ENCODE results near the gene ADAMTS12.

DNA sequence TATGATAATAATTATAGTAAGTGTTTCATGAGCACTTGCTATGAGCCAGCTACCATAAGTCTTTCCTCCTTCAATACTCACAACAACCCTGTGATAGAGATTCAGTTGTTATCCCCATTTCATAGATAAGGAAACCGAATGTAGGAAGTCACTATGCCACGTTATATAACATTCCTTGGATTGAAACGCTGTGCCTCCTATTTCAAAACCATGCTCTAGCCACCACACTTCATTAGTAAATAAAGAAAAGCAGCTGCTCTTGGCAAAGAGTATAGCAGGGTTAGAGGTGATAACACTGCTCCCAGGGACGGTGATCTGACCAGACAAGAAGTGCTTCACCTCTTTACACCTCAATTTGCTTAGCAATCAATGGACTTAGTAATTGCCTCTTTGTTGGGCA, 5.5 kb downstream of the ADAMTS12 start:
- TF ChIP-seq, protein P1, sequence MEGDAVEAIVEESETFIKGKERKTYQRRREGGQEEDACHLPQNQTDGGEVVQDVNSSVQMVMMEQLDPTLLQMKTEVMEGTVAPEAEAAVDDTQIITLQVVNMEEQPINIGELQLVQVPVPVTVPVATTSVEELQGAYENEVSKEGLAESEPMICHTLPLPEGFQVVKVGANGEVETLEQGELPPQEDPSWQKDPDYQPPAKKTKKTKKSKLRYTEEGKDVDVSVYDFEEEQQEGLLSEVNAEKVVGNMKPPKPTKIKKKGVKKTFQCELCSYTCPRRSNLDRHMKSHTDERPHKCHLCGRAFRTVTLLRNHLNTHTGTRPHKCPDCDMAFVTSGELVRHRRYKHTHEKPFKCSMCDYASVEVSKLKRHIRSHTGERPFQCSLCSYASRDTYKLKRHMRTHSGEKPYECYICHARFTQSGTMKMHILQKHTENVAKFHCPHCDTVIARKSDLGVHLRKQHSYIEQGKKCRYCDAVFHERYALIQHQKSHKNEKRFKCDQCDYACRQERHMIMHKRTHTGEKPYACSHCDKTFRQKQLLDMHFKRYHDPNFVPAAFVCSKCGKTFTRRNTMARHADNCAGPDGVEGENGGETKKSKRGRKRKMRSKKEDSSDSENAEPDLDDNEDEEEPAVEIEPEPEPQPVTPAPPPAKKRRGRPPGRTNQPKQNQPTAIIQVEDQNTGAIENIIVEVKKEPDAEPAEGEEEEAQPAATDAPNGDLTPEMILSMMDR (IDR thresholded peaks at IDR 0.05; ENCODE audit: low read depth, low read length): no peak
- TF ChIP-seq EZH2phosphoT487 (IDR thresholded peaks at IDR 0.05; ENCODE audit: low read depth): no peak
